ENCODE data around the gene ITIH3.

Gene ITIH3

DNA sequence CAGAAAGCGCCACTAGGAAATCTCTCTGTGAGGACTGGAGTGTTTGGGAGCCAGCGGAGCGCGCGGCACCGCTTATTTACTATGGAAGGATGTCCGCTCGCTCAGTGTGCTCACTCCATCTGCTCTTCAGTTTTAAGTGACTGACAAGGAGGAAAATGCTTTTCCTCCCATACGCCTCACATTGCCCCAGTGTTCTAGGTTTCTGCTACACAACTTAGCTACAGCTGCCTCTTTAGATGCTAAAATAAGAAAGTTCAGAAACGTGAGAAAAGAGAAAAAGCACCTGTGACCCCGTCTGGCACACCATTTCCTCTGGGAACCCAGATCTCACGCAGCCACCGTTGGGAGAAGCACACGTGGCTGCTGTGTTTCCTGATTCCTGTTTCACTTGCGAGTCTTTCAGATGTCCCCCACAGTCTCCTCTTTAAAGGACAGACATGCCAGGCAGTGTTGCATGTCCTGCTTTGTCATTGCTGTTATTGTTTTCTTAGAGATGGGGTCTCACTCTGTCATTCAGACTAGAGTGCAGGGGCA, 51.9 kb downstream of the ITIH3 start:
- DNase-seq: no peak

DNA sequence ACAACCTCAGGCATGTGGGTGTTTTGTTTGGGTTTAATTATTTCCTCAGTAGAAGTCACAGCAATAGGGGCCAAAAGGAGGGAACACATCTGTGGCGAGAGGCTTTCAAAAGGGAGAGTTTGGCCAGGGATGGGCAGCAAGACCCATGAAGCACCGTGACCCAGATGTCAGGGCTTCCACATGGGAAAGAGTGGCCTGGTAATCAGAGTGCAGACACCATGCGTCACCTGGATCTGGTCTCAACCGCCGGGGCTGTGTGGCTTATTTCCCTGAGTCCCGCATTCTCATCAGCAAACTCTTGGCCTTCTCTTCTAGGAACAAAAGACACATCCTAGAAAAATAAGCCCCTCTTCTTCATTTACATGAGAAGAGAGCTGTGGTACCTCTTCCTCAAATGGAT, 52.6 kb downstream of the ITIH3 start:
- DNase-seq: no peak

DNA sequence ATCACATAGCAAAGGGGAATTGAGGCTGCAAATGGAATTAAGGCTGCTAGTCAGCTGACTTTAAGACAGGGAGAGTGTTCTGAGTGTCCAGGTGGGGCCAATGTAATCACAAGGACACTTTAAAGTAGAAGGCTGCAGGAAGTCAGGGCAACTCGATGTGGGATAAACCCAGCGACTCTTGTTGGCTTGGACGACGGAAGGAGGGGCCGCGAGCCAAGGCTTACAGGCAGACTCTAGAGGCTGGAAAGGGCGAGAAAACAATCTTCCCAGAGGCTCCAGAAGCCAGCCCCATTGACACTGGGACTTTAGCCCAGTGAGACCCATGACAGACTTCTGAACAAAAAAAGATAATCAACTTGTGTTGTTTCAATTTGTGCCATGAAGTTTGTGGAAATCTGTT, 53.1 kb downstream of the ITIH3 start:
- no peak for DNase-seq

DNA sequence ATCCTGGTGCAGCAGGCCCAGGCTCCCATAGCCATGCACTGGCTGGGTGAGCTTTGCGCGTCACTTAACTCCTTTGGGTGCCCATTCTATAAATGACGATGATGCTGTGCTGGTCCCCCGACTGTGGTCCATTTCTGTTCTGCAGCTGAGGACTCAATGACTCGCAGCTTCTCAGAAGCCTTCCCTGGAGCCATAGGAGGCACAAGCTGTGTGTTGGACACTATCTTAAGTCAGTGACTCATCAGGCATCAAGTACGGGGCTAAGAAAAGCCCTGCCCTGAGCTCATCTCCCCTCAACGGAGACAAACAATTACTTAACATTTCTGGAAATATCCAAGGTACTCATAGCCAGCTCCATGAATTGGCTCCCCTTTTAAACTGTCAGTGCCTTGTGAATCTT, 54.0 kb downstream of the ITIH3 start:
- no peak for DNase-seq

DNA sequence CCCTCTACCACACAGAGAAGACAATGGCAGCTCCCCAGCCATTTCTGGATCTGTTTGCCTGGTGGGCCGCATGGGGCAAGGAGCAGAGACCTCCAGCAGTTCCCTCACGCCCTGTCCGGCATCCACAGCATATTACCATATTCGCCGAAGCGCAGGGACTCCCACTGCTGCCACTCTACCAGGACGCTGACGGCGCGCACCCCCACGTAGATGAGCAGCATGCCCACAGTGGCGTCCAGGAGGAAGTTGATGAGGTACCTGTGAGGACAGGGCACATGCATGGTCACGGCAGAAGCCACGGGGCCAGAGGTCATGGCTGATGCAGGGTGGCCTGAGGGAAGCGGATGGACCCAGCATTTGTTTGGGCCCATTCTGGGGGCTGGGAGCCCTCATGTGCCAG, 55.1 kb downstream of the ITIH3 start:
- no peak for DNase-seq

DNA sequence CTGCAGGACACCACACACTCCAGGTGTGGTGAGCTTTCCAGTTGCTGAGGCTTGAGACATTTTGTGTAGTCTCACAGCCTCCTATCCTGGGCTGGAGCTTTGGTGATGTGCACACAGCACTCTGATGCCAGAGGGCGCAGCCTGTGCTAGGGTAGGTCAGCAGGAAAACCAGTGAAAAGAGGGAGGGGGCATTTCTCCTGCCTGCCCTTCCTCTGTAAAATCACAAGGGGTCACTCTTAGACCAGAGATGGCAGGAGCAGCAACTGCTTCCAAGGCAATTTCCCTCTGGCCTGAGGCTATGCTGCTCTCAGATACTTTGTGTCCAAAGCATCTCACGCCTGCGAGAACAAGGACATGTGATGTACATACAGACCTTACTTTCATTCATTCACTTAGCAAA, 56.8 kb downstream of the ITIH3 start:
- DNase-seq: no peak

DNA sequence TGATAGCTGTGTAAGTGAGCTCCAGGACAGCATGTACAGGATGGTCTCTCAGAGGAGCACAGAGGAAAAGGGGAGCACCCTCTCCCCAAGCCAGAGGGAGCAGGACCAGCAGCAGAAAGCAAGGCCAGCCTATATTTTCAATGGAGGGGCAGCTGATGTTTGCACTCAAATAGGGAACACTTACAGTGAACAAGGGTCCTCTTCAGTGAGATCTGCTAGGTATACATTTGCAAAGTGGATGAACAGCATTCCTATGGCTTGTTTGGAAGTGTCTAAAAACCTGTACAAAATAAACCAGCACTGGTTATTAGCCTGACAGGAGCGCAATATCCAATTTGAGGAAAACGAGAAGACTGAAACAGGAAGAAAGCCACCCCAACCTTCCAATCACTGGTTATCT, 57.8 kb downstream of the ITIH3 start:
- DNase-seq: no peak

DNA sequence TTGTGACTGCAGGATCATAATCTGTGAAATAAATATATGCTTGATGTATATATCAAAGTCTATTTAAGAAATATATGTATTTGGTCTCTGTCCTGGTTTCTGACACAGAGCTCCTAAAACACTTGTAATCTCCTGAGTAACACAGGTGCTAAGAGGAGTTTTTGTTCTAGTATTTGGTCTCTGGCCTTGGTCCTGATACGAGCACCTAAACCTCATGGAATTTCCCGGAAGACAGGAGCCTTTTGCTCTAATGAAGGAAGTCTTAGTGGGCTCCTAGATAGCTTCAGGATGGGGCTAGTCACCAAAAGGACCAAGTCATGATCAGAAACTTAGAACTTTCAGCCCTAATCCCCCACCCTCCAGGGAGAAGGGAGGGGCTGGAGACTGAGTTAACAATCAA, 59.4 kb downstream of the ITIH3 start:
- no peak for DNase-seq

DNA sequence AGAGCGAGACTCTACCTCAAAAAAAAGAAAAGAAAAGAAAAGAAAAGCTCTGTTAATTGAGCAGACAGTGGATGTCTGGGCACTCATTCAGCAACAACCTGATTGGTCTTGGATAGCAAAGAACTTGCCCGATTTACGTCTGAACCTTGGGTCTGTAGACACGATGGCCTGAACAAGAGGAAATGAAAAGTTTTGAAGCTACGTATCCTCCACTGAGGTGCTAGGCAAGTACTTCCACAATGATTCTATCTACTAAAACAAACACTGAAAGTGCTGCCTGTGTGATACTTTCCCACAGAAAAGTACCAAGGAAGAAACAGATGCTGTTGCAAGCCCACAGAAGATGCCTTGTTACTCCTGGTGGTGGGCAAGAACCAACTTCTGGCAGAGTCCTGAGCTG, 62.1 kb downstream of the ITIH3 start:
- DNase-seq: no peak

DNA sequence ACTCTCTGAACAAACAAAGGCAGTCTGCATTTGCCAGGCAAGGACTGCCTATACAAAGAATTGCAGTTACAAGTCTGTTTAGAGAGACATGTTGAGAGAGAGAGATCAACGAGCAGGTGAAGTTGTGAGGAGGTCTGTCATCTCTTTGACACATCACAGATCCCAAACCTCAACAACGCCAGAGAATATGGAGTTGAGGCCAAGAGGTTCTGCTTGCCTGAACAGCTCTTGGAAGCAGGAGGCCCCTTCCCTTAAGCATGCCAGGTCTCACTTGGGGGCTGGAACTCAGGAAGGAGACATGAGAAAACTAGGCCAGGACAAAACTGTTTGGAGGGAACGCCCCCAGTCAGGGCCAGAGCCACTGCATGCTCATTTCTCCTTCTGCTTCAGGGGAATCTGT, 62.5 kb downstream of the ITIH3 start:
- DNase-seq: no peak

DNA sequence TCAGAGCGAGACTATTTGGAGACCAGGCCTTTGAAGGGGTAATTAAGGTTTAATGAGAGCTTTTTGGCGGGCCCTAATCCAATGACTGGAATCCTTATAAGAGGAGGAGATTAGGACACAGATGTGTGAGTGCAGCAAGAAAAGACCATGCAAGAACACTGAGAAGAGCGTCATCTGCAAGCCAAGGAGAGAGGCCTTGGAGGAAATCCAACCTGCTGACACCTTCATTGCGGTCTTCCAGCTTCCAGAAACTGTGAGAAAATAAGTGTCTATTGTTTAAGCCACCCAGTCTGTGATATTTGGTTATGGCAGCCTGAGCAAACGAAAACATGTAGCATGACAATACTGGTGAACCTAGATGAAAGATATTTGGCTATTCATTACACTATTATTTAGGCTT, 63.3 kb downstream of the ITIH3 start:
- no peak for DNase-seq

All from GOT3 (cell line).